GM18502 (cell line): ENCODE results near the gene DLAT.
"Not testable (repeated sequence)": the region's sequence is repeated elsewhere in the genome, so short reads cannot be mapped to it uniquely, and the experiment has no call there.

Experiments
- ATAC-seq: cut with Tn5 transposase; IDR thresholded peaks from one replicate; pipeline ENCODE4 v1.9.1; 2021; ENCODE audit warnings: mild to moderate bottlenecking; ENCODE audit not compliant: unreplicated experiment, poor library complexity

Gene DLAT

DNA sequence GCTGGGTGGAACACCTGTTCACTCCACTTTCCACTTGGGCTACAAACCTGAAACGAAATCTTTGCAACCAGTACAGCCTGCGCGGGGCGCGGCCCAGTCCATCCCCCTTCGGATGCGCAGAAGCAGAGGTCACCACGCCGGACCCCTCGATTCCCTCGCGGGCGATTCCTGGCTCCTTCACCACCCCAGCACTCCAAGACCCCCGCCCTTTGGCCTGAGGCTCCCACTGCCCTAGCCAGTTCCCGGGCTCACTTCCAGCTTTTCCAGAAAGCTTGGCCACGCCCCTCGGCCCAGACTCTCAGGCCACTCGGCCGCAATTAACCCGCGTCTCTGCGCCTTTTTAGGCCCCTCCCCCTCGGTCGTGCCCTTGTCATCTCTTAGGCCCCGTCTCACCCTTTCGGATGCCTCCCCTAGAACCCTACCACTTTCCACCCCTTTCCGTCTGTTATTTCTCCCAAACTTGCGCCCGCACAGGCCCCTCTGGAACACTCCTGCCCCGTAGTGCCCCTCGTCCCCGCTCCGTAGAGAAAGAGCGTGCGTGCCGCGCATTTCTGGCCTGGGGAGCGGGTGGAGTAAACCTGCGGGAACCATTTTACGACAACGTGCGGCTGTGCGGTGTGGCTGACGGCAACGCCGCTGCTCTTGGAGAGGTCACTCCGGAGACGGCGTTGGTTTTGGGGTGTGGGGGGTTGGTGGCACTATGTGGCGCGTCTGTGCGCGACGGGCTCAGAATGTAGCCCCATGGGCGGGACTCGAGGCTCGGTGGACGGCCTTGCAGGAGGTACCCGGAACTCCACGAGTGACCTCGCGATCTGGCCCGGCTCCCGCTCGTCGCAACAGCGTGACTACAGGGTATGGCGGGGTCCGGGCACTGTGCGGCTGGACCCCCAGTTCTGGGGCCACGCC is at the start of gene DLAT:
DLAT (plus strand) TSS at position 636 of the 906 bp plus-strand sequence; CDS start at position 701, 65 bp downstream.
- peak; percentile 73 for ATAC-seq

GRCh38 chr11:111976119-111976766 is 49.0 kb upstream of the DLAT start:
- ATAC-seq: no peak

GRCh38 chr11:111976767-111977145 is 48.5 kb upstream of the DLAT start:
- no peak for ATAC-seq

DNA sequence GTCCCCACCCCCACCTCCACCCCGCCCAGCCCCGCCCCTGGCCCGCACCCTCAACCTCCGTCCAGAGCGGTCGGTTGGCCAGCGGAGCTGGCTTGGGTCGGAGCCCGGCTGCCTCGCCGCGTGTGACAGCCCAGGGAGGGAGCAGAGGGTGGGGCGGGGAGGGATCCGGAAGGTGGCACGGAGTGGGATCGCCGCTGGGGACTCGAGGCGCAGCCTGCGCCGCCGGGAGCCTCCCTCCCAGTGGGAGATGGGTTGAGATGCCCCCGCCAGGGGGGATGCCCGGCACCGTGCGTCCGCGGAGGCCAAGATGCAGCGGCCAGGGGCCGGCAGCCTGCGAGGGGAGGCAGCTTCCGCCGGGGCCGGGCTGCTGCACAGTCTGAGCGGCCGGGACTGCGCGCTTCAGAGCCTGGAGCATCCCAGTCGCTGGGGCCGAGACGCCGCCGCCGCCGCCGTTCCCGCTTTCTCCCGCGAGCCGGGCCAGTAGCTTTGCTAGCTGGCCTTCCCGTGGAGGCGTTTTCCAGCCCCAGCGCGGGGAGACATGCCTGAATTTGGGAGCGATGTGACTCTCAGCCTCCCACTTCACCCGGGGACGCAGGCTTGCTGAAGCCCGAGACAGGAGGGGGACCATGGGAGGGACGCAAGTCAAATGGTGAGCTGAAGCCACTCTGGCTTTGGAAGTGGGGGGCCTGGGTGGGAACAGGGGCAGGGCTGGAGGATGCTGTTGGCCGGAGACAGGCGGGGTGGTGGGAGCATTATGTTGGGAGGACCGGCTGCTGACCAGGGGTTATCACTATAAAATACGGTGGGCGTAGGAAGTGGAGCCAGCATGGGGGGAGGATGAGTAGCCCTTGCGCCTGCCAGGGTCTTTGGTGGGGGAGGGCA is 47.8 kb upstream of the DLAT start:
- ATAC-seq: no peak

DNA sequence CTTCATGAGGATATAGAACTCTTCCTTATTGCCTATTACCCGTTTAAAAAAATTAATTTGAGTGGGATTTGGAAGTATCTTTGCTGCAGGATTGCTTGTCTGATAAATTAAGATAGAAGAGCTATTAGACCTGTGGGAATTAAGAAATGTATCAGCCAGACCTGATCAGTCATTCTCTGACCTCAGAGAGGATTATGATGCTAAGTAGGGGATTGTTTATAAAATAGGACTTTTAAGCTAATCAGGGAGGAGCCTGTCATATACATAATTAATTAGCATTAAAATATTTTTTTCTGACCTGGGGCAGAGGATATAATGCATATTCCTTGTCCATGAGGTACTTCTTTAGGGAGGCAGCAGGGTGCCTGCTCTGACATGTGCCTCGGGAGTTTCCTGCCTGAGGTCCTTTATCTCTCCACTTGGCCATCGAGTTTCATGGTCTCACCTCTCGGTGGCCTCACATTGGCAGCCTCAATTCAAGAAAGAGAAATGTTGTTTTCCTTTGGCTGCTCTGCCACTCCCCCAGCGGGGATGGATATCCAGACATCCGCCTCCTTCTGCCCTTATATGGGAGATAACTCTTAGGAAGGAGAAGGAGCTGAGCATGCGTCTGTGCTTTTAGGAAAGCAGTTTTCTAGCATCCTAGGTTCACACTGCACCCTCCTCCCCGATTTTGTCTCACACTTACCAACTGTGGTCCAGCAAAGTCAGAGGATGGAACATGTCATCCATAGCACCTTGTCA is 47.0 kb upstream of the DLAT start:
- no peak for ATAC-seq

- no peak for ATAC-seq
Measured at GRCh38 chr11:111980062-111980461, 45.1 kb upstream of the DLAT start.

GRCh38 chr11:111981270-111981669 is 43.9 kb upstream of the DLAT start:
- ATAC-seq: no peak

DNA sequence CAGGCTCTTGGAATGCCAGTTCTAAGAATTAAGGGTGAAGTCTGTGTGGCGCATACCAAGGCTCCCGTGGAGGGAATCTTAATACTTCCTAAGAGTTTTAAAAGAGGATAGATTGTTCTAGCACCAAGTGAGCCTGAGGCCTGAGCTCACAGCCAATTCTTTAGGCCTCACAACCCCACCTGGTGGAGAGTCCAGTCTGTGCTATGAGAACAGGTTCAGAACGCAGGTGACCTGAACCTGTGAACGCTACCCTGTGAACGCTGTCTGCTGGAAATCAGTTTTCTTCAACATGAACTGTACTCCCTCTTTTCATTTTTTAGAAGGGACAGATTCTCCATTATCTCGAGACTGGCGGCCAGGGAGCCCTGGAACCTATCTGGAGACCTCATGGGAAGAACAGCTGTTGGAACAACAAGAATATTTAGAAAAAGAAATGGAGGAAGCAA is 43.2 kb upstream of the DLAT start:
- ATAC-seq: peak; percentile 71

DNA sequence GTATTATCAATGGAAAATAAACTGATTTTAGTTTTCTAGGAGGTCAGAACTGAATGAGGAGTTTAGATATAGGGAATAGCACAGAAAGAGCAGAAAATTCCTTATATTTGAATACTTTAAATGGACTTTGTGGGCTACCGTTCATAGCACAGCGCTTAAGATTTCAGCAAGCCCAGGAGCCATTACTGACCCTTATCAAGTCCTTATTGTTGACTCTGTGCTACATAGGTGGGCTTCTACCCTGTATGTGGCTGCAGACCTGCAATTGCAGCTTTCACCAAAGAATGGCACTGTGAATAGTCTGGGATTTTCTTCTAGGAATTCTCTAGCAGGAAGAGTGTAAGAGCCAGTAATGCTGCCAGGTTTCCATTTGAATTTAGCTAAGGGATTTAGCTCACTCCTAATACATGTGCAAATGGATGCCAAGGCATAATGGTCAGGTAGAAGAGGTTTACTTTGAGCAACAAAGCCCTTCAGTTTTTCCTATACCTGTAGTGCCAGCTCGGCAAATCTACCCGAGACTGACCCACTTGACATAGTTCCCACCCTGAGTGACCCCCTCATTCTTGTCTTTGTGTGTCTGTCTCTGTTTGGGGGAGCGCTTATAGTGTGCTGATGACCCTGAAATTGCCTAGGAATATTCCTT is 42.5 kb upstream of the DLAT start:
- ATAC-seq: no peak

GRCh38 chr11:111983187-111983986 is 41.8 kb upstream of the DLAT start:
- no peak for ATAC-seq

GRCh38 chr11:111986589-111986988 is 38.6 kb upstream of the DLAT start:
- ATAC-seq: no peak

- no peak for ATAC-seq
Measured at GRCh38 chr11:111990381-111990780, 34.8 kb upstream of the DLAT start.

DNA sequence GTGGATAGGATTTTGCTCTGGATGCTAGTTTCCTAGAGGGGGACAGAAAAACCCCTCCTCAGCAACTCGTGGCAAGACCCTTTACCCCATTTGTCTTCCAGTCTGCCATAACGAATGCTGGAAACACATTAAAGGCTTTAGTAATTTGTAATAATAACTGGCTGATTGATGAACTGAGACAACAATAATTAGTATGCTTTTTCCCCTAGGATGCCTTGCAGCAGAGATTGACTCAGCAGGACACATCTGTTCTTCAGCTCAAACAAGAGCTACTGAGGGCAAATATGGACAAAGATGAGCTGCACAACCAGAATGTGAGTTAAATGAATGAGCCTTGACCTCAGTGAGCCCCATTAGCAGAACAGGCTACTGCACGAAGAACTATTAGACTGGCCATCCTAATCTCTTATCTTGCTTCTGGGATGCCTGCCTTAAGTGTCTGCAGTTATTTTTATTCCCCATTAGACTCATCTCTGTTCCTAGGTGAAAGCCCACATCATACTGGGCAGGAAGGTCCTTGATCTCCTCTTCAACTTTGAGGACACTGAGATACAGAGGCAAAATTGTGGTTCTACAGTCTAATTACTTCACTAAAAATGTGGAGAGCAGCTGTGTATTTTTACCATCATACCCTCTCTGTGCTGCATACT is 32.9 kb upstream of the DLAT start:
- no peak for ATAC-seq

DNA sequence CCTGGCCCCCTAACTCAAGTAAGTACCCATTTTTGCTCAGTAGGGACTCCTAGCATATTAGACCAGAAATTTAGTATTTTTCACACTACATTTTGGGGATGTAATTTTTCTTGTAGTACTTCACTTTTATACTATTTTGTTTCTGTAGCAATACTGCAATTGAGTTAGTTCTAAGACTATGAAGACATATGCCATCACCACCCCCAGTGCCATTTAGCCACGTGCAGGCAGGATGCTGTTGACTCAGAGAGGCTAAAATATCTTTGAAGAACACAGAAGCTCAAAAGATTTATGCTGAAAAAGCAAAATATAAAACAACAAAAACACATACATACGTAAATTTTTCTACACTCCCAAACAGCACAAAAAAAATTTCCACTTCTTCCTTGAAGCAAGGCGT is 29.1 kb upstream of the DLAT start:
- no peak for ATAC-seq

- ATAC-seq: not testable (repeated sequence)
Measured at GRCh38 chr11:111996669-111997068, 28.5 kb upstream of the DLAT start.

DNA sequence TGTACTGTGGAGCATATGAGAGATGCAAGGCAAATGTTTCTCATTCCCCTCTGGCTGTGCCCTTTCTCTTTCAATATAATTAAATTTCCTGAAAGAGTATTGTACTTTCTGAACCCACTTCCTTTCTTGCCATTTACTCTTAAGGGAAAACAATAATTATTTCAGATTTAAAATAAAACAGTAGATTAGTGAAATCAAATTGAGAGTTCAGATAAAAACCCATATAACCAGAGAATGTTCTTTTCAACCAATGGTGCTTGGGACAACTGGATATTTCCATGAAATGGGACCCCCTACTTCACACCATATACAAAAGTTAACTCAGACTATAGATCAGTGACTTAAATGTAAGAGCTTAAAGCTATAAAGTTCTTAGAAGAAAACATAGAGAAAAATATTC is 26.1 kb upstream of the DLAT start:
- no peak for ATAC-seq

DNA sequence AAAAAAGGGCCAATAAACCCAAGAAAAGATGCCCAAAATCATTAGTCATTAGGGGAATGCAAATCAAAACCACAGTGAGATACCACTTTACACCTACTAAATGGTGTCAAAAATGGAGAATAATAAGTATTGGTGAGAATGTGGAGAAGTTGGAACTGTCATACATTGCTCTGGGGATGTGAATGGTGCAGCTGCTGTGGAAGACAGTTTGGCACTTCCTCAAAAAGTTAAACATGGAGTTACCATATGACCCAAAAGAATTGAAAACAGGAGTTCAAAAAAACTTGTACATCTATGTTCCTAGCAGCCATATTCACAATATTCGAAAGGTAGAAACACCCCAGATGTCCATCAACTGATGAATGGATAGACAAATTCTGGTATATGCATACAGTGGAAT is 24.5 kb upstream of the DLAT start:
- no peak for ATAC-seq

GRCh38 chr11:112002491-112003216 is 22.6 kb upstream of the DLAT start:
- no peak for ATAC-seq
